Endothelial cell of umbilical vein (primary cell): Measurements from ENCODE around the gene SPG11. TPM values are rescaled to one million over a fixed set of nuclear protein-coding genes. Genes with fewer than 3 reads are reported as not detected.

ENCODE experiments used
- BruUV-seq: library from RNA; stranded (reverse); fragments of 400-500 nt; replicated peaks from 2 replicates; lab custom pipeline; 2021; lab: Mats Ljungman, UMichigan
- CTCF ChIA-PET: fragments of 300-600, 350-600 bp; sonication (Branson Sonifier 250); formaldehyde crosslinking; loops from one replicate; lab custom pipeline; 2021; ENCODE audit warnings: antibody characterized with exemption, inconsistent platforms; lab: Charles Lee
- POLR2A ChIA-PET: fragments of 300-600, 350-600 bp; sonication (Branson Sonifier 250); formaldehyde crosslinking; loops from one replicate; lab custom pipeline; 2021; ENCODE audit warnings: antibody characterized with exemption, inconsistent platforms; lab: Charles Lee
- DNase-seq: peaks from one replicate; pipeline ENCODE4 v3.0.0-alpha.2; 2011; ENCODE audit warnings: low read depth, low spot score
- FAIRE-seq: peaks from 2 replicates; lab custom pipeline; 2011; peaks lifted over from hg19 to GRCh38; lab: Jason Lieb, UNC
- H2AFZ ChIP-seq: 2 replicates; pipeline ENCODE4 v1.6.0; 2012; ENCODE audit warnings: low read depth, low read length, control low read depth, inconsistent platforms
- H3K27ac ChIP-seq: 2 replicates; pipeline ENCODE4 v1.5.1; 2011; ENCODE audit warnings: low read depth, mild to moderate bottlenecking, control low read depth, low read length, moderate library complexity; ENCODE audit not compliant: insufficient read depth
- H3K27me3 ChIP-seq, 2 experiments: 2 replicates each; pipeline versions ENCODE4 v1.6.0 to v1.6.1; 2011; ENCODE audit warnings: low read length in 2 of 2, mixed read lengths in 1 of 2; ENCODE audit not compliant: control insufficient read depth in 2 of 2, insufficient read depth in 2 of 2
- H3K36me3 ChIP-seq, 2 experiments: 2 replicates in 1 of 2; 3 replicates in 1 of 2; pipeline ENCODE4 v1.5.1; 2011; ENCODE audit warnings: low read length in 2 of 2, mild to moderate bottlenecking in 1 of 2, moderate library complexity in 1 of 2; ENCODE audit not compliant: control insufficient read depth in 2 of 2, insufficient read depth in 2 of 2; ENCODE audit errors: extremely low read depth in 1 of 2
- H3K4me1 ChIP-seq: 3 replicates; pipeline ENCODE4 v1.5.1; 2011; ENCODE audit warnings: mild to moderate bottlenecking, low read length; ENCODE audit not compliant: control insufficient read depth, insufficient read depth; ENCODE audit errors: extremely low read depth
- H3K4me2 ChIP-seq: 2 replicates; pipeline ENCODE4 v1.6.1; 2011; ENCODE audit warnings: low read length, control low read depth, mixed read lengths; ENCODE audit not compliant: insufficient read depth
- H3K4me3 ChIP-seq, 3 experiments: fragments of 200-600 bp in 1 of 3; sonication (generic), shearing (Covaris generic) in 1 of 3; replicated peaks in 1 of 3; 2 replicates each; pipeline ENCODE4 v1.5.1; 2011 to 2016; ENCODE audit warnings: control low read depth in 3 of 3, low read length in 3 of 3, mild to moderate bottlenecking in 2 of 3, inconsistent platforms in 1 of 3, low read depth in 1 of 3, moderate library complexity in 1 of 3; ENCODE audit not compliant: insufficient read depth in 1 of 3
- H3K79me2 ChIP-seq: 2 replicates; pipeline ENCODE4 v1.6.0; 2012; ENCODE audit warnings: low read length, inconsistent platforms; ENCODE audit not compliant: control insufficient read depth, insufficient read depth
- H3K9ac ChIP-seq: replicated peaks from 2 replicates; pipeline ENCODE3; 2011; ENCODE audit warnings: low read length, control low read depth; ENCODE audit not compliant: insufficient read depth; ENCODE audit errors: extremely low read depth
- H3K9me1 ChIP-seq: replicated peaks from 3 replicates; pipeline ENCODE4 v1.6.0; 2011; ENCODE audit warnings: mild to moderate bottlenecking, low read length; ENCODE audit not compliant: control insufficient read depth, insufficient read depth; ENCODE audit errors: extremely low read depth
- H3K9me3 ChIP-seq: replicated peaks from 2 replicates; pipeline ENCODE4 v1.5.1; 2012; ENCODE audit warnings: low read length, inconsistent platforms; ENCODE audit not compliant: control insufficient read depth, insufficient read depth
- H4K20me1 ChIP-seq: replicated peaks from 2 replicates; pipeline ENCODE3; 2011; ENCODE audit warnings: mild to moderate bottlenecking, low read length; ENCODE audit not compliant: control insufficient read depth, insufficient read depth; ENCODE audit errors: extremely low read depth
- CTCF ChIP-seq, 2 donors: IDR thresholded peaks; 1 replicate in 1 of 2; 2 replicates in 1 of 2; pipeline ENCODE4 v1.5.1; 2011; ENCODE audit warnings: low read length in 2 of 2, mild to moderate bottlenecking in 2 of 2, moderate library complexity in 2 of 2, control low read depth in 1 of 2, inconsistent platforms in 1 of 2, low read depth in 1 of 2; ENCODE audit not compliant: insufficient read depth in 1 of 2; ENCODE audit errors: extremely low read depth in 1 of 2
- EZH2 ChIP-seq: IDR thresholded peaks from 2 replicates; pipeline ENCODE4 v1.6.1; 2012; ENCODE audit warnings: borderline replicate concordance, low read depth, mild to moderate bottlenecking, moderate library complexity, low read length, inconsistent platforms; ENCODE audit not compliant: severe bottlenecking
- FOS ChIP-seq: IDR thresholded peaks from 2 replicates; pipeline ENCODE4 v1.6.1; 2011; ENCODE audit warnings: mild to moderate bottlenecking, low read length, moderate library complexity, borderline replicate concordance; ENCODE audit not compliant: insufficient read depth
- GATA2 ChIP-seq: IDR thresholded peaks from 2 replicates; pipeline ENCODE4 v1.7.0; 2011; ENCODE audit warnings: low read depth, mild to moderate bottlenecking, moderate library complexity, mixed read lengths, low read length; ENCODE audit not compliant: insufficient read length, insufficient read depth
- JUN ChIP-seq: IDR thresholded peaks from 2 replicates; pipeline ENCODE4 v1.6.1; 2011; ENCODE audit warnings: borderline replicate concordance, low read depth; ENCODE audit not compliant: insufficient read length, insufficient read depth
- MAX ChIP-seq: IDR thresholded peaks from 2 replicates; pipeline ENCODE4 v1.6.1; 2011; ENCODE audit not compliant: insufficient read depth, insufficient read length
- MYC ChIP-seq: IDR thresholded peaks from one replicate; pipeline ENCODE4 v1.6.1; 2011; ENCODE audit warnings: mild to moderate bottlenecking, low read depth, low read length
- POLR2A ChIP-seq: IDR thresholded peaks from 2 replicates; pipeline ENCODE4 v1.6.1; 2012; ENCODE audit warnings: low read depth, mild to moderate bottlenecking, control low read depth, low read length
- POLR2AphosphoS5 ChIP-seq: IDR thresholded peaks from 2 replicates; pipeline ENCODE4 v1.6.1; 2012; ENCODE audit warnings: low read depth, mild to moderate bottlenecking, control low read depth, low read length, moderate library complexity; ENCODE audit not compliant: insufficient read depth
- dilution Hi-C: fragments of 300-500 bp; cut with MboI; formaldehyde crosslinking; loops from one replicate; pipeline ENCODE4 v1.15.0; 2019; ENCODE audit warnings: low sequenced_read_pairs; ENCODE audit not compliant: extremely low pct_ligation_motif_present
- intact Hi-C: fragments of 100-400 bp; cut with micrococcal nuclease; formaldehyde crosslinking; loops from one replicate; pipeline ENCODE4 v1.10.0; 2022
- polyA plus RNA-seq, 4 experiments: library from polyadenylated mRNA; depleted of rRNA in 3 of 4; stranded (reverse) in 3 of 4; unstranded in 1 of 4; fragments of >200 nt; gene quantifications; 2 replicates each; pipeline versions ENCODE4 v1.2.1 to v1.2.3, GENCODE V29; 2011 to 2012; ENCODE audit warnings: missing spikeins in 1 of 4
- total RNA-seq: library from RNA; stranded (reverse); gene quantifications from 2 replicates; pipeline ENCODE4 v1.2.3, GENCODE V29; 2021

SPG11 gene
- total and polyA plus RNA-seq, 2 donors (not counting 3 experiments of a cell fraction or from before 2014, with no cell fraction given), result 30.7 to 53.5 TPM

- peaks cover 3% of the 10 kb centered on the region for H3K4me1 ChIP-seq
- no peaks in the 10 kb centered on the region for H3K27me3 ChIP-seq
- POLR2A ChIA-PET, result no interaction called here
- DNase-seq (no peak), FAIRE-seq (no peak)
- CTCF ChIA-PET, result no interaction called here
- no peak overlapping the region for H2AFZ ChIP-seq
- no peak overlapping the region for H3K9ac ChIP-seq
- TF ChIP-seq CTCF (IDR thresholded peaks at IDR 0.05; ENCODE audit: extremely low read depth in 1 of 2, insufficient read depth in 1 of 2, low read depth in 1 of 2, low read length in 2 of 2) (no peak), EZH2 (no peak), FOS (no peak), POLR2AphosphoS5 (no peak), MAX (no peak), JUN (no peak), GATA2 (no peak), POLR2A (no peak), MYC (no peak)
- H3K4me3 ChIP-seq, result no peak overlapping the region
- no peak overlapping the region for H3K27ac ChIP-seq
- no peak overlapping the region for H3K4me2 ChIP-seq
- dilution Hi-C loops, result no loop called here
- peaks cover 3 to 4% of the 10 kb centered on the region in 2 experiments for H3K36me3 ChIP-seq
- H4K20me1 ChIP-seq, result no peaks in the 10 kb centered on the region
- intact Hi-C loops, result no loop called here
- BruUV-seq, result no TSS peak
- H3K79me2 ChIP-seq, result no peaks in the 10 kb centered on the region
- H3K9me3 ChIP-seq, result no peaks in the 10 kb centered on the region
- H3K9me1 ChIP-seq, result no peaks in the 10 kb centered on the region
Observed at GRCh38 chr15:44636976-44637375, 26.5 kb downstream of the SPG11 start.
